WTC11 (cell line): ENCODE results near the gene AK5. TPM values are rescaled to one million over a fixed set of nuclear protein-coding genes. Genes with fewer than 3 reads are reported as not detected.

Source experiments
- ATAC-seq: fragments of 200-7000 bp; cut with Tn5 transposase; 2 replicates; pipeline ENCODE4 v1.10.0; 2021; ENCODE audit warnings: mild to moderate bottlenecking, moderate library complexity
- CTCF ChIA-PET: fragments of 300-600 bp; sonication (Branson Sonifier 250); formaldehyde crosslinking; loops from one replicate; lab custom pipeline; 2021; ENCODE audit warnings: antibody characterized with exemption; lab: Charles Lee
- POLR2A ChIA-PET: fragments of 350-600 bp; sonication (Branson Sonifier 250); formaldehyde crosslinking; loops from one replicate; lab custom pipeline; 2021; ENCODE audit warnings: antibody characterized with exemption; lab: Charles Lee
- DNase-seq: peaks from one replicate; pipeline ENCODE4 v3.0.0; 2021; ENCODE audit warnings: low spot score
- H3K27ac Mint-ChIP-seq: 2 replicates; pipeline ENCODE4 v1.8.0; 2021; ENCODE audit warnings: mixed read lengths
- H3K27me3 Mint-ChIP-seq: 2 replicates; pipeline ENCODE4 v1.8.0; 2021; ENCODE audit warnings: low read depth, mild to moderate bottlenecking, moderate library complexity, mixed read lengths
- H3K36me3 Mint-ChIP-seq: 2 replicates; pipeline ENCODE4 v1.8.0; 2021; ENCODE audit warnings: mixed read lengths
- H3K4me1 Mint-ChIP-seq: 2 replicates; pipeline ENCODE4 v1.8.0; 2022; ENCODE audit warnings: mixed read lengths
- H3K4me3 Mint-ChIP-seq: 2 replicates; pipeline ENCODE4 v1.8.0; 2021; ENCODE audit warnings: mild to moderate bottlenecking, moderate library complexity, mixed read lengths
- H3K9me3 Mint-ChIP-seq: 2 replicates; pipeline ENCODE4 v1.8.0; 2021; ENCODE audit warnings: mixed read lengths
- ATF2 ChIP-seq: sonication (generic); formaldehyde crosslinking; IDR thresholded peaks from 2 replicates; pipeline ENCODE4 v1.8.1; 2022; ENCODE audit warnings: low read depth, missing genetic modification reagents, borderline replicate concordance
- FOXJ3 ChIP-seq: sonication (generic); formaldehyde crosslinking; IDR thresholded peaks from 2 replicates; pipeline ENCODE4 v1.9.0; 2021; ENCODE audit warnings: missing genetic modification reagents, mild to moderate bottlenecking, borderline replicate concordance
- KAT7 ChIP-seq: sonication (generic); formaldehyde crosslinking; IDR thresholded peaks from 2 replicates; pipeline ENCODE4 v1.8.1; 2023; ENCODE audit warnings: missing genetic modification reagents, mild to moderate bottlenecking, borderline replicate concordance
- MYBL2 ChIP-seq: sonication (generic); formaldehyde crosslinking; IDR thresholded peaks from 2 replicates; pipeline ENCODE4 v1.8.1; 2023; ENCODE audit warnings: mild to moderate bottlenecking, moderate library complexity, missing genetic modification reagents
- NFE2L1 ChIP-seq: sonication (generic); formaldehyde crosslinking; IDR thresholded peaks from 2 replicates; pipeline ENCODE4 v1.8.1; 2023; ENCODE audit warnings: missing genetic modification reagents
- NR3C1 ChIP-seq: sonication (generic); formaldehyde crosslinking; conservative IDR thresholded peaks from 2 replicates; pipeline ENCODE4 v1.8.1; 2023; ENCODE audit warnings: low read depth, mild to moderate bottlenecking, missing genetic modification reagents
- PRDM15 ChIP-seq: sonication (generic); formaldehyde crosslinking; IDR thresholded peaks from 2 replicates; pipeline ENCODE4 v1.8.0; 2022; ENCODE audit warnings: missing genetic modification reagents
- PRRX2 ChIP-seq: fragments of 250-450 bp; sonication (Bioruptor Pico); IDR thresholded peaks from 2 replicates; pipeline ENCODE4 v1.8.0; 2021; ENCODE audit warnings: mild to moderate bottlenecking
- RORB ChIP-seq: fragments of 250-450 bp; sonication (Bioruptor Pico); IDR thresholded peaks from 2 replicates; pipeline ENCODE4 v1.9.0; 2021; ENCODE audit warnings: mild to moderate bottlenecking
- ZNF423 ChIP-seq: fragments of 250-450 bp; sonication (Bioruptor Pico); IDR thresholded peaks from 2 replicates; pipeline ENCODE4 v2.1.2; 2022; ENCODE audit warnings: mild to moderate bottlenecking, moderate library complexity
- ZNF425 ChIP-seq: fragments of 250-450 bp; sonication (Bioruptor Pico); conservative IDR thresholded peaks from 2 replicates; pipeline ENCODE4 v1.9.0; 2021; ENCODE audit warnings: mild to moderate bottlenecking
- total RNA-seq: library from RNA; stranded (reverse); gene quantifications from 3 replicates; pipeline ENCODE4 v1.2.3, GENCODE V29; 2021
- TF ChIP-seq, protein P1 (sequence below): fragments of 200-600 bp; IDR thresholded peaks from 2 replicates; pipeline ENCODE4 v1.8.0; 2022; ENCODE audit warnings: antibody characterized with exemption
- TF ChIP-seq, protein P2 (sequence below): sonication (generic); formaldehyde crosslinking; IDR thresholded peaks from 2 replicates; pipeline ENCODE4 v1.8.1; 2022; ENCODE audit warnings: low read depth, mild to moderate bottlenecking, moderate library complexity, missing genetic modification reagents, borderline replicate concordance
- TF ChIP-seq, protein P3 (sequence below): sonication (generic); formaldehyde crosslinking; IDR thresholded peaks from 2 replicates; pipeline ENCODE4 v1.8.0; 2022; ENCODE audit warnings: mild to moderate bottlenecking, missing genetic modification reagents
- TF ChIP-seq, protein P4 (sequence below): sonication (generic); formaldehyde crosslinking; IDR thresholded peaks from 2 replicates; pipeline ENCODE4 v1.8.1; 2022; ENCODE audit warnings: missing genetic modification reagents, borderline replicate concordance

The AK5 gene
- total RNA-seq, 1 experiment from 2014 or later, result 3.0 TPM

- Mint-ChIP-seq H3K27me3 (no peaks in the 10 kb centered on the region), H3K4me3 (no peak overlapping the region), H3K27ac (peak overlapping the region; percentile 46; the same call in 1 of the 2 replicates), H3K4me1 (peaks cover 16% of the 10 kb centered on the region), H3K36me3 (no peaks in the 10 kb centered on the region), H3K9me3 (no peaks in the 10 kb centered on the region)
- no peak for DNase-seq
- ChIA-PET CTCF (interaction anchor here (0.6 to 2.1 kb wide), 5 partner anchors 8 to 211 kb away, joined by 3 to 8 read pairs (median 4); no protein-coding TSS in a partner anchor), POLR2A (interaction anchor here (0.7 kb wide), 1 partner anchor 474 kb away, joined by 5 read pairs; no protein-coding TSS in a partner anchor)
- ATAC-seq, result peak; percentile 81
- no peak for TF ChIP-seq ZNF423
- TF ChIP-seq MYBL2 (CRISPR knock-in tag), result no peak
- TF ChIP-seq, protein P1, sequence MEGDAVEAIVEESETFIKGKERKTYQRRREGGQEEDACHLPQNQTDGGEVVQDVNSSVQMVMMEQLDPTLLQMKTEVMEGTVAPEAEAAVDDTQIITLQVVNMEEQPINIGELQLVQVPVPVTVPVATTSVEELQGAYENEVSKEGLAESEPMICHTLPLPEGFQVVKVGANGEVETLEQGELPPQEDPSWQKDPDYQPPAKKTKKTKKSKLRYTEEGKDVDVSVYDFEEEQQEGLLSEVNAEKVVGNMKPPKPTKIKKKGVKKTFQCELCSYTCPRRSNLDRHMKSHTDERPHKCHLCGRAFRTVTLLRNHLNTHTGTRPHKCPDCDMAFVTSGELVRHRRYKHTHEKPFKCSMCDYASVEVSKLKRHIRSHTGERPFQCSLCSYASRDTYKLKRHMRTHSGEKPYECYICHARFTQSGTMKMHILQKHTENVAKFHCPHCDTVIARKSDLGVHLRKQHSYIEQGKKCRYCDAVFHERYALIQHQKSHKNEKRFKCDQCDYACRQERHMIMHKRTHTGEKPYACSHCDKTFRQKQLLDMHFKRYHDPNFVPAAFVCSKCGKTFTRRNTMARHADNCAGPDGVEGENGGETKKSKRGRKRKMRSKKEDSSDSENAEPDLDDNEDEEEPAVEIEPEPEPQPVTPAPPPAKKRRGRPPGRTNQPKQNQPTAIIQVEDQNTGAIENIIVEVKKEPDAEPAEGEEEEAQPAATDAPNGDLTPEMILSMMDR, result no peak
- TF ChIP-seq NFE2L1 (CRISPR knock-in tag), result peak; percentile 79; the same call in 1 of the 2 replicates
- TF ChIP-seq, all 79 proteins: peak for 1
Observed at GRCh38 chr1:77322061-77322900, 40.5 kb downstream of the AK5 start.

DNA sequence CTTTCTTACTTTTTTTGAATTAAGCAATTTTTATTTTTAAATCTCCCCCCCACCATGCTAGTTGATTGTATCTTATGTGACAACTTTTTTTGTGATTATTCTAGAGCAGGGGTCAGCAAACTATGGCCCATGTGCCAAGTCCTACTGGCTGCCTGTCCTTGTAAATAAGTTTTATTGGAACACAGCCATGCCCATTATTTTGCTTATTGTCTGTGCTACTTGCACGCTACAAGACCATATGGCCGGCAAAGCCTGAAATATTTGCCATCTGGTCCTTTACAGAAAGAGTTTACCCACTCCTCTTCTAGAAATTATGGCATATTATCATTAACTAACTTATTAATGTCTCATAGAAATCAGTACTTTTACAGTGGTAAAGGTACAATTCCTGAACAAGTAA lies 51.7 kb downstream of the AK5 start:
- no peak overlapping the region for H3K27ac Mint-ChIP-seq
- no peak for ATAC-seq
- no peaks in the 10 kb centered on the region for H3K27me3 Mint-ChIP-seq
- no peak overlapping the region for H3K4me3 Mint-ChIP-seq
- no peaks in the 10 kb centered on the region for H3K36me3 Mint-ChIP-seq
- CTCF ChIA-PET, result interaction anchor here (1.4 kb wide), 1 partner anchor 12 kb away, joined by 8 read pairs; no protein-coding TSS in a partner anchor
- no peaks in the 10 kb centered on the region for H3K9me3 Mint-ChIP-seq
- peaks cover 7% of the 10 kb centered on the region for H3K4me1 Mint-ChIP-seq
- TF ChIP-seq KAT7 (CRISPR knock-in tag) (no peak), PRDM15 (CRISPR knock-in tag) (no peak), RORB (CRISPR knock-in tag) (no peak), NR3C1 (CRISPR knock-in tag) (no peak)
- TF ChIP-seq, protein P2, sequence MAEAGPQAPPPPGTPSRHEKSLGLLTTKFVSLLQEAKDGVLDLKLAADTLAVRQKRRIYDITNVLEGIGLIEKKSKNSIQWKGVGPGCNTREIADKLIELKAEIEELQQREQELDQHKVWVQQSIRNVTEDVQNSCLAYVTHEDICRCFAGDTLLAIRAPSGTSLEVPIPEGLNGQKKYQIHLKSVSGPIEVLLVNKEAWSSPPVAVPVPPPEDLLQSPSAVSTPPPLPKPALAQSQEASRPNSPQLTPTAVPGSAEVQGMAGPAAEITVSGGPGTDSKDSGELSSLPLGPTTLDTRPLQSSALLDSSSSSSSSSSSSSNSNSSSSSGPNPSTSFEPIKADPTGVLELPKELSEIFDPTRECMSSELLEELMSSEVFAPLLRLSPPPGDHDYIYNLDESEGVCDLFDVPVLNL (CRISPR knock-in tag), result no peak
- TF ChIP-seq, protein P3, sequence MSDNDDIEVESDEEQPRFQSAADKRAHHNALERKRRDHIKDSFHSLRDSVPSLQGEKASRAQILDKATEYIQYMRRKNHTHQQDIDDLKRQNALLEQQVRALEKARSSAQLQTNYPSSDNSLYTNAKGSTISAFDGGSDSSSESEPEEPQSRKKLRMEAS (CRISPR knock-in tag), result no peak
- TF ChIP-seq, protein P4, sequence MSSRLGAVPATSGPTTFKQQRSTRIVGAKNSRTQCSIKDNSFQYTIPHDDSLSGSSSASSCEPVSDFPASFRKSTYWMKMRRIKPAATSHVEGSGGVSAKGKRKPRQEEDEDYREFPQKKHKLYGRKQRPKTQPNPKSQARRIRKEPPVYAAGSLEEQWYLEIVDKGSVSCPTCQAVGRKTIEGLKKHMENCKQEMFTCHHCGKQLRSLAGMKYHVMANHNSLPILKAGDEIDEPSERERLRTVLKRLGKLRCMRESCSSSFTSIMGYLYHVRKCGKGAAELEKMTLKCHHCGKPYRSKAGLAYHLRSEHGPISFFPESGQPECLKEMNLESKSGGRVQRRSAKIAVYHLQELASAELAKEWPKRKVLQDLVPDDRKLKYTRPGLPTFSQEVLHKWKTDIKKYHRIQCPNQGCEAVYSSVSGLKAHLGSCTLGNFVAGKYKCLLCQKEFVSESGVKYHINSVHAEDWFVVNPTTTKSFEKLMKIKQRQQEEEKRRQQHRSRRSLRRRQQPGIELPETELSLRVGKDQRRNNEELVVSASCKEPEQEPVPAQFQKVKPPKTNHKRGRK, result no peak
- DNase-seq, result no peak
- POLR2A ChIA-PET, result no interaction called here

- Mint-ChIP-seq H3K27me3 (no peaks in the 10 kb centered on the region), H3K4me1 (peaks cover 3% of the 10 kb centered on the region; the same call in 1 of the 2 replicates), H3K9me3 (no peaks in the 10 kb centered on the region), H3K27ac (no peak overlapping the region), H3K4me3 (no peak overlapping the region), H3K36me3 (no peaks in the 10 kb centered on the region)
- DNase-seq (no peak), ATAC-seq (no peak)
- POLR2A ChIA-PET, result no interaction called here
- CTCF ChIA-PET, result no interaction called here
- no peak for TF ChIP-seq FOXJ3 (CRISPR knock-in tag)
- no peak for TF ChIP-seq ZNF423
- no peak for TF ChIP-seq ZNF425 (CRISPR knock-in tag)
- TF ChIP-seq ATF2 (CRISPR knock-in tag), result no peak
- no peak for TF ChIP-seq PRRX2 (CRISPR knock-in tag)
Observed at GRCh38 chr1:77336729-77337128, 54.9 kb downstream of the AK5 start.
